Keratinocyte (primary cell): ENCODE measurements around the gene DUSP22. TPM values are rescaled to one million over a fixed set of nuclear protein-coding genes. Genes with fewer than 3 reads are reported as not detected.

Source experiments
- DNase-seq: peaks from one replicate; pipeline ENCODE4 v3.0.0-alpha.2; 2011; ENCODE audit warnings: low read depth, missing footprints, low spot score
- FAIRE-seq: peaks from 2 replicates; lab custom pipeline; 2011; peaks lifted over from hg19 to GRCh38; lab: Jason Lieb, UNC
- H2AFZ ChIP-seq: 2 replicates; pipeline ENCODE4 v1.6.0; 2012; ENCODE audit warnings: low read length, control low read depth, inconsistent platforms; ENCODE audit not compliant: control insufficient read depth
- H3K27ac ChIP-seq: 2 replicates; pipeline ENCODE4 v1.5.1; 2011; ENCODE audit warnings: low read length; ENCODE audit not compliant: control insufficient read depth, insufficient read depth
- H3K27me3 ChIP-seq: 3 replicates; pipeline ENCODE4 v1.6.0; 2011; ENCODE audit warnings: low read length; ENCODE audit not compliant: control insufficient read depth, insufficient read depth; ENCODE audit errors: extremely low read depth
- H3K36me3 ChIP-seq, 2 experiments: 2 replicates in 1 of 2; 3 replicates in 1 of 2; pipeline ENCODE4 v1.5.1; 2011; ENCODE audit warnings: low read length in 2 of 2, mild to moderate bottlenecking in 1 of 2; ENCODE audit not compliant: control insufficient read depth in 2 of 2, insufficient read depth in 2 of 2; ENCODE audit errors: extremely low read depth in 1 of 2
- H3K4me1 ChIP-seq: 3 replicates; pipeline ENCODE4 v1.5.1; 2011; ENCODE audit warnings: low read length; ENCODE audit not compliant: control insufficient read depth, insufficient read depth; ENCODE audit errors: extremely low read depth
- H3K4me2 ChIP-seq: 3 replicates; pipeline ENCODE4 v1.6.0; 2011; ENCODE audit warnings: low read depth, low read length; ENCODE audit not compliant: control insufficient read depth, insufficient read depth; ENCODE audit errors: extremely low read depth
- H3K4me3 ChIP-seq, 3 experiments: fragments of 200-600 bp in 1 of 3; sonication (generic) in 1 of 3; 2 replicates in 2 of 3; 3 replicates in 1 of 3; pipeline ENCODE4 v1.5.1; 2011 to 2016; ENCODE audit warnings: low read length in 3 of 3, mild to moderate bottlenecking in 3 of 3, control low read depth in 2 of 3, inconsistent platforms in 1 of 3, low read depth in 1 of 3, mixed read lengths in 1 of 3, mixed run types in 1 of 3, moderate library complexity in 1 of 3; ENCODE audit not compliant: control insufficient read depth in 2 of 3, insufficient read depth in 2 of 3; ENCODE audit errors: extremely low read depth in 1 of 3
- H3K79me2 ChIP-seq: 2 replicates; pipeline ENCODE4 v1.6.0; 2012; ENCODE audit warnings: low read length; ENCODE audit not compliant: control insufficient read depth, insufficient read depth
- H3K9ac ChIP-seq: 3 replicates; pipeline ENCODE4 v1.6.0; 2011; ENCODE audit warnings: low read length; ENCODE audit not compliant: control insufficient read depth, insufficient read depth; ENCODE audit errors: extremely low read depth
- H3K9me1 ChIP-seq: 3 replicates; pipeline ENCODE4 v1.6.0; 2011; ENCODE audit warnings: low read length; ENCODE audit not compliant: control insufficient read depth, insufficient read depth; ENCODE audit errors: extremely low read depth
- H3K9me3 ChIP-seq: 2 replicates; pipeline ENCODE4 v1.5.1; 2012; ENCODE audit warnings: low read depth, low read length; ENCODE audit not compliant: control insufficient read depth
- H4K20me1 ChIP-seq: 3 replicates; pipeline ENCODE4 v1.6.0; 2011; ENCODE audit warnings: low read length; ENCODE audit not compliant: control insufficient read depth, insufficient read depth; ENCODE audit errors: extremely low read depth
- CTCF ChIP-seq, 3 experiments: IDR thresholded peaks in 1 of 3; conservative IDR thresholded peaks in 1 of 3; optimal IDR thresholded peaks in 1 of 3; 2 replicates in 2 of 3; 3 replicates in 1 of 3; pipeline versions ENCODE3 to v1.5.1; 2011; ENCODE audit warnings: low read length in 3 of 3, mild to moderate bottlenecking in 3 of 3, moderate library complexity in 2 of 3, control low read depth in 1 of 3, inconsistent platforms in 1 of 3; ENCODE audit not compliant: insufficient read depth in 2 of 3; ENCODE audit errors: extremely low read depth in 1 of 3
- EZH2 ChIP-seq: IDR thresholded peaks from one replicate; pipeline ENCODE4 v1.6.1; 2012; ENCODE audit warnings: inconsistent platforms, mild to moderate bottlenecking, low read length, moderate library complexity
- dilution Hi-C: fragments of 300-500 bp; cut with MboI; formaldehyde crosslinking; loops from one replicate; pipeline ENCODE4 v1.7.0; 2020; ENCODE audit warnings: low sequenced_read_pairs; ENCODE audit not compliant: extremely low pct_ligation_motif_present
- polyA plus RNA-seq, 5 experiments: library from polyadenylated mRNA; depleted of rRNA in 3 of 5; stranded (reverse) in 3 of 5; stranded (forward) in 1 of 5; unstranded in 1 of 5; fragments of >200 nt; gene quantifications; 1 replicate in 1 of 5; 2 replicates in 3 of 5; 3 replicates in 1 of 5; pipeline versions ENCODE4 v1.2.1 to v1.2.3, GENCODE V29; 2011 to 2012; ENCODE audit warnings: missing spikeins in 2 of 5, low read depth in 1 of 5, low replicate concordance in 1 of 5

Gene DUSP22
- polyA plus RNA-seq, 1 donor (not counting 4 experiments of a cell fraction or from before 2014, with no cell fraction given) = 17.3 TPM

- no peak overlapping the region for H2AFZ ChIP-seq
- H3K27me3 ChIP-seq = no peaks in the 10 kb centered on the region
- no peak overlapping the region for H3K9ac ChIP-seq
- no peak for FAIRE-seq
- no peak overlapping the region for H3K27ac ChIP-seq
- H3K9me1 ChIP-seq = no peaks in the 10 kb centered on the region
- no peaks in the 10 kb centered on the region for H3K9me3 ChIP-seq
- H4K20me1 ChIP-seq = no peaks in the 10 kb centered on the region
- no peak overlapping the region for H3K4me3 ChIP-seq
- no peaks in the 10 kb centered on the region for H3K4me1 ChIP-seq
- dilution Hi-C loops = no loop called here
- no peak overlapping the region for H3K4me2 ChIP-seq
- no peak for DNase-seq
- H3K79me2 ChIP-seq = no peaks in the 10 kb centered on the region
- no peak for TF ChIP-seq CTCF (optimal IDR thresholded peaks at IDR 0.05 in 1 of 3, IDR thresholded peaks at IDR 0.05 in 1 of 3, conservative IDR thresholded peaks at IDR 0.05 in 1 of 3; ENCODE audit: extremely low read depth in 1 of 3, insufficient read depth in 2 of 3, low read length in 3 of 3)
- no peak for TF ChIP-seq EZH2
- H3K36me3 ChIP-seq = no peaks in the 10 kb centered on the region
These were observed 33.0 kb upstream of the DUSP22 start for GRCh38 chr6:259316-259715.

GRCh38 chr6:259901-260508 is 32.3 kb upstream of the DUSP22 start:
- Histone ChIP-seq H3K4me1 (no peaks in the 10 kb centered on the region), H3K9me1 (no peaks in the 10 kb centered on the region), H3K27me3 (no peaks in the 10 kb centered on the region), H3K4me3 (no peak overlapping the region), H3K36me3 (no peaks in the 10 kb centered on the region), H3K9me3 (no peaks in the 10 kb centered on the region), H3K79me2 (no peaks in the 10 kb centered on the region), H3K9ac (no peak overlapping the region), H4K20me1 (no peaks in the 10 kb centered on the region), H2AFZ (no peak overlapping the region), H3K4me2 (no peak overlapping the region), H3K27ac (no peak overlapping the region)
- TF ChIP-seq CTCF (optimal IDR thresholded peaks at IDR 0.05 in 1 of 3, IDR thresholded peaks at IDR 0.05 in 1 of 3, conservative IDR thresholded peaks at IDR 0.05 in 1 of 3; ENCODE audit: extremely low read depth in 1 of 3, insufficient read depth in 2 of 3, low read length in 3 of 3) (no peak), EZH2 (no peak)
- FAIRE-seq = no peak
- dilution Hi-C loops = no loop called here
- DNase-seq = no peak
